Left ventricle myocardium superior (tissue), 1 donor: ENCODE results near the gene MPP7. TPM values are rescaled to one million over a fixed set of nuclear protein-coding genes. Genes with fewer than 3 reads are reported as not detected.

Experiments
- ATAC-seq: fragments of 200-7000 bp; cut with Tn5 transposase; one replicate; pipeline ENCODE4 v1.9.1; 2020; ENCODE audit warnings: mild to moderate bottlenecking, moderate library complexity
- DNase-seq: peaks from one replicate; pipeline ENCODE4 v3.0.0-alpha.2; 2020
- intact Hi-C: fragments of 100-400 bp; cut with micrococcal nuclease; formaldehyde crosslinking; loops from one replicate; pipeline ENCODE4 v1.11.0; 2022
- microRNA-seq: library from miRNA; unstranded; fragments of <30 nt; microRNA quantifications from one replicate; pipeline ENCODE4 v1.2.0, GENCODE V29; 2020; ENCODE audit warnings: borderline number of aligned reads
- total RNA-seq: library from RNA; stranded (reverse); fragmentation: NEBNext Ultra II Directional; extraction: Animal tissue kit (Norgen Biotek cat#: 25700); gene quantifications from one replicate; pipeline ENCODE4 v1.2.1, GENCODE V29; 2021
- donor health status: DM: no; HTN: yes; CAD: no; lungs with severe emphysema.

MPP7 gene
- total RNA-seq, 1 donor from 2014 or later, result 15.3 TPM

DNA sequence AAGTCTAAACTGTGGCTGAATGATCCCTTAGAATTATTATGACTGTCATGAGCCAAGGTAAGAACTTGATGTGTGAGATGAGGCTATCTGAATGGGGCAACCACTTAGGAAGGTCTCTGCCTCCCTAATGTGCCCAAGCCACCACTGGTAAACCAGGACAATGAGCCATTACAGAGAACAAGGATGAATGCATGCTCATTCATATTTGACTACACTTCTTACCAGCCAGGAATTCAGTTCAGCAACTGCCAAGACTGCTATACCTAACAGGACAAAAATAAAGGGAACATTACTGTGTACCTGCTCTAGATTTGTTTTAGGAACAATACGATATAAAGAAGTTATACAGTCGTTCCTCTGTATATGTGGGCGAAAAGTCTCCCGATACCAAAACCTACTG, 23.0 kb downstream of the MPP7 start:
- intact Hi-C loops, result no loop called here
- ATAC-seq (peak; percentile 81), DNase-seq (no peak)

DNA sequence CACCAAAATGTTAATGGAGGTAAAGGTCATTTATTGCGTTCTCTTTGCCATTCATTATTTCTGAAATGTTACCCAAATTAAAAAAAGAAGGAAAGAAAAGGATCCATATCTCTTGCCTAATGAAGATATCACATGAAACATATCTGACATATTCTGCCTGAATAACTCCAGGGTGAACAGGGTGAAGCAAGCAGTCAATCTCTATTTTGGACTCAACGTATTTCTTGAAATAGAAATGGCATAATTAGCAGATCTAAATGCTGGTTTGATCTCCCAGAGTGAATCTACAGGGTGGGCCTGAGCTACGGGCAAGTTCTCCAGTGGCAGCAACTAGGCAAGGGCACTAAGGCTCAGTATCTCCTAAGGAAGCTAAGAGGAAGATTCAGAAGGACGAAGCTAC, 24.0 kb downstream of the MPP7 start:
- intact Hi-C loops, result no loop called here
- DNase-seq (no peak), ATAC-seq (peak; percentile 43)

DNA sequence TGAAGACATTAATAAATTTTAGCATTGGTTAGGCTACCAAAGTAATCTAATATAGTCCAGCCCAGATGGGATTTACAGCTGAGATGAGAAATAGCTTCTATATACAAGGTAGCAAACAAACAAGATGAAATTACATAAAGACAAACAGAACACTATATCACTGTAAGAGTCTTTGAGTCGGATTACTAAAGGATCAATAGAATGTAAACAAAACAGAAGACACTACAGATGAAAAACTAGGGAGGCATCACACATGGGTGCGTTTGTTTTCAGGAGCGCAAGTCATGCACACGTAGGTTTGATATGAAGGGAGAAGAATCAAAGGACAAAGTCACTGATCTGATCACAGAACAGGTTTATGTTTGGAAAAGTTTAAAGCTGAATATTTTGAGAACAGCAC, 26.5 kb downstream of the MPP7 start:
- intact Hi-C loops, result no loop called here
- DNase-seq (no peak), ATAC-seq (no peak)

DNA sequence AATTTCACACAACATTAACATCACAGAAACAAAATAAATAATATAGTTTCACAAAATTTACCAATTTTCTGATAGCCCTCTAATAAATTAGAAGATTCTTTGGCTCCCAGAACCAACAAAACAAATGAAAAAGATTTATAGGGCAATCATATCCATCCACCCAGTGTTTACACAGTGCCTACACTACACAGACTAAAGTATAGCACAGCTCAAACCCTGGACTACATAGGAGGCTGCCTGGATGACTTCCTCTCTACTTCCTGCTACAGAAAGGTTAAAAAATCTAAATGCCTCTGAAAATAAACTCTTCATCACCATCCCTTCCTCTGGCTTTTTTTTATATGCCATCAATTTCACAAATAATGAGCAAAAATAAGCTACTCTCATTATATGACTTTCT, 28.4 kb downstream of the MPP7 start:
- no peak for DNase-seq
- ATAC-seq, result no peak
- intact Hi-C loops, result no loop called here

DNA sequence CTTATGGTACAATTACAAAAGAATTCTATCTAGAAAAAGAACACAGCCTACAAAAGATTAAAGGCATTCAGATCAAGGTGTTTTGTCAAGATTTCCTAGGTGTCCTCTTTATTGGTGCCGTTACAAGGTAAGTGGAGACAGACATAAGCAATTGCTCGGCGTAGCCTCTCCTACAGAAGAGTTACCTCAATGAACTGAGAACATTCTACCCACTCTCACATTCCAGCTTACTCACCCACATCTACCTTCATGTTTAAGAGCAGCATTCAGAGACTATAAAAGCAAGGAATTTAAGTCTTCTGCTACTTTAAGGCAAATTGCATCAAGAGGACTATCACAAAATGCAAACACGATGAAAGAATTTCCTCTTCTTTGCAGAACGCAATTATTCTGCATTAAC, 29.5 kb downstream of the MPP7 start:
- DNase-seq (no peak), ATAC-seq (no peak)
- intact Hi-C loops, result no loop called here

DNA sequence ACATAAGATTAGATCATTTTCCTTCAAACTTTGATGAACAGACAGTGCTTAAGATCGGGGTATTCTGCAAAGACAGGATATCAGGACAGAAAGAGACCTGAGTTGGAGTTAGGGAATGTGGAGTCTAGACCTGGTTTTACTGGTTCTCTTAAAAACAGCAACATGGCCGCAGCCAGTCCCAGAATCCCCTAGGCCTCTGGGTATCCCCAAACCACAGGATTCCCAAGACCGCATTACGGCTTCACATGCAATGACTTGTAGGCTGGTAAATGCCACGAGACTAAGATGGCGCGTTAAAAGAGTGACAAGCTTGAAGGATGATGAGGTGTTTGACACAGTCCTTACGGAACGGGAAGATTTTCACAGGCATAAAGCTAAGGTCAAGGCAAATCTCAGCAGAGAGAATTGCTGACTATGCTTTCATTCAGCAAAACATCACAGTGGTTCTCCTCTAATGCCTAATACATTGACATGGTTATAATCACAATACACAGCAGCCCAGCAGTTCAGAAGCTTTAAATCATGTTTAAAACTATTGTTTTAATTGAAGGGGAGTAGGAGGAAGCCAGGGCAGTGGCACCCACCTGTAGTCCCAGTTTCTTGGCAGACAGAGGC, 32.9 kb downstream of the MPP7 start:
- DNase-seq (no peak), ATAC-seq (no peak)
- intact Hi-C loops, result no loop called here

DNA sequence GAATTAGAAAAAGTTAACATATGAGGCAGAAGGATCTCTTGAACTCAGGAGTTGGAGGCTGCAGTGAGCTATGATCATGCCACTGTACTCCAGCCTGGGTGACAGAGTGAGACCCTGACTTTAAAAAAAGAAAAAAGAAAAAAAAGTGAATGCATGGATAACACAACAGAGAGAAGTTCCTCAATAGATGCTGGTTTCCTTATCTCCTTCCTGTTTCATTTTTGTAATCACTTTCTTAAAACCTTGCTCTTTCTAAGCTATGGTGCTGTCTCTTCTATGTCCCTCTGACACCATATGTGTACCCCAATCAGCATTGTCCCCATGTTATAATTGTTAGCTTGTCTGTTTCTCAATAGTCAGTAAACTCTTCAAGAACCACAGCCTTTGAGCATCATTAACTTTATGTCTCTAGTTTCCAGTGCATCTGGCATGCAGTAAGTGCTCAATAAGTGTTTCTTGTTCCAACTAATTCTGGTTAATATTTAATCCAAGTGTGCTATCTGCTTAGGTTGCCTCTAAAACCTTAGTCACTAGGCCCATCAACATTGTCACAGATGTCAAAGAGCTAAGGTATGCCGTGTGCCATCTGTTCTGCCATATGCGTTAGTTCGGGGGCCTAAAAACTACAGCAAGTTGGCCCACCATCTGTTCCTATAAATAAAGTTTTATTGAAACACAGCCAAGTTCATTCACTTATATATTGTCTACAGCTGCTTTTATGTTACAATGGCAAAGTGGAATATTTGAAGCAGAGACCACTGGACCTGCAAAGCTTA, 36.2 kb downstream of the MPP7 start:
- ATAC-seq, result no peak
- intact Hi-C loops, result no loop called here
- no peak for DNase-seq

DNA sequence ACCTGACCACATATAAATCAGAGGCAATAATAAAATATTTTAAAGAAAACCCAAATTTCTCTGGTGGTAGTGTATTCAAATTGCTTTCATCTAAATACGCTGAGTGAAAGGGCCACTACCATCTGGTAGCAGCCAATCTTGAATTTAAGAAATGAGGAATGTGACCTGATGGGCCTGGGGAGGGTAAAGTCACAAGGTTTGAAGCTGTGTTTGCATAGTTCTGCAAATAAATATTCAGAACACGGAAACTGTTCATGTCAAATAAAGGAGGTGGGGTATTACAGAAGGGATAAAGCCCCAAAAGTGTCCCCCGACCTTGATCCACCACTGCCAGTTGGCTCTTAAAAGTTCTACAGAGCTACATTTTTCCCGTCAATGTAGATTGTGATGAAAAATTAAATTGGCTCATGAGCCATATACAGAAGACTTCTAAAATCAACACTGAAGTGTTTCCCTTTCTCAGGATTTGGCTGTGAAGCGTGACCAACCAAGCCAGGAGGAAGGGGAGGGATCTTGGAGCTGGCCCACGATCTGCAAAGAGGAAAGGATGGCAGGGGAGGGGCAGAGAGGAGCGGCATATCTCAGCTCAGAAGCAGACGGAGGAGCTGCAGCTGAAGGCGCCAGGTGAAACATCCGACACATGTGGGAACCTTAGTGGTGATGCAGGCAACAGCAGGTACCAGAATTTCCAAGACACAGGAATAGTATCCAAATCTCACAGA, 39.6 kb downstream of the MPP7 start:
- intact Hi-C loops, result no loop called here
- no peak for DNase-seq
- no peak for ATAC-seq

DNA sequence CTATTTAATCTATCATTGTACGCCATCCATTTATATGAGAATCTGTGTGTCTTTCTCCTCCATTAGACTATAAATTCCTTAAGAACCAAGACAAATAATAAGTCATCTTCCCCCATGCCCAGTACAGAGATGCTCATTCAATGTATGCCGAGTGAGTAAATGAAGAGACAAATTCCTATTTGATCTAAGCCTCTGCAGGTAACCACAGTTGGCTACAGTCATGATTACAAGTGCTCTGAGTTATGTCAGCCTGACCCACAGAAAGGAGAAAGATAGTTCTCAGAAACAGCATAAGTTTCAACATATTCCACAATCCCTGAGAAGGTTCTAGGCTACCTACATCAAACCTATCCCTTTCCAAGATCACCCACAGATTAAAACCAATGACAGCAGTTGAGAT, 46.1 kb downstream of the MPP7 start:
- intact Hi-C loops, result no loop called here
- ATAC-seq (no peak), DNase-seq (no peak)

DNA sequence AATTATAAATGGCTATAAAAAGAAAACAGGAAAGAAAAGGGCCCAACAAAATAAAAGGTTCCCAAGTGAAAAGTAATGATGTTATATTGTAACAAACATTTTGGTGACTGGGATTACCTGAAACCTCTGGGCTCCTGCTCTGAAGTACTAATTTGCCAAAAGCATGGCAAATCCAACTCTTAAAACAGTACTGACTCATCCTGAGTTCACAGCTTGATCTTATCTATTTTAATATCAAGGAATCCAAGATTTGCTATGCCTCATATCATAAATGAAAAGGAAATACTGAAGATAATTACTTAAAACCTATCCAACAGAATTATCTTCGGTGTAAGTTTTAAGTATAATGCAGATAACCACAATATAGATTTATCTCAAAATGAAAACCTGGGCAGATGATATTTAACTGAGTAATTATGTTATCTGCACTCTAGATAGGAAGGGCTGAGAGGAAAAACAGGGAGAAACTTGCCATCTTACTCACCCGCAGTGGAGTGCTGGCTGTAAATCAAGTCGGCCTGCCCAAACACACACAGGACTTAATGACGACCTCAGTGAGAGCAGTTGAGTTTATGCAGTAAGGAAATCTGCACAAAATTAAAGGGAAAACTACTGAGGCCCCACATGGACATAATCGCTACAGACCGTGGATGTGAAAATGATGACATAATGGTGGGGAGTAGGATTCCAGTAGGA, 48.4 kb downstream of the MPP7 start:
- DNase-seq, result peak; percentile 35
- ATAC-seq, result peak; percentile 63
- intact Hi-C loops, result no loop called here

DNA sequence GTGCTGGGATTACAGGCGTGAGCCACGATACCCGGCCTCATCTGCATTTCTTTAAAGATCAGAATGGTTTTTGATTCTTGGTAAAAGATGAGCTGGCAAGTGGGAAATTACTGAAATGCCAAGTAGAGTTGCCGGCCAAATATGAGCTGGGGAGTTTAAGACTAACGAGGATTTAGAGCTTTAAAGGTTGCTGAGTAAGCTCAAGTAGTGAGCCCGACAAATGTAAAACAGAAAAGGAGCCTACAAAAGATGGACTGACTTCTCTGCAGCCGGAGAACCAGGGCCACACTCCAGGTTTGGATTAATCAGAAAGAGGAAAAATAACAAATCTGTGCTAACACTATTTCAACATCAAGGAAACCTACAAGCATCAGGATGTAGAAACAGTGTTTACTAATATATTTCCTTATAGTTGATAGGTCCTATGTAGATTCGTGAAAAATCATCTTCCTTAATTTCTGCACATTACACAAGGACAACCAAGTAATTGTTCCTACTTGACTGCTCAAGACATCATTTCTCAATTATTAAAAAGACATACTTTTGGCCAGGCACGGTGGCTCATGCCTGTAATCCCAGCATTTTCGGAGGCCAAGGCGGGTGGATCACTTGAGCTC, 49.6 kb downstream of the MPP7 start:
- DNase-seq (no peak), ATAC-seq (no peak)
- intact Hi-C loops, result no loop called here

Small RNA genes within 50 kb of the gene (microRNA-seq; reads per million reads assigned to microRNA genes)
- not detected for gene MIR8086

Other genes with a start within 250 kb of the MPP7 start
- gene WAC, start 230.1 kb upstream of the MPP7 start, total RNA-seq, result 120 TPM